C4-2B (cell line): ENCODE results near the gene SND1.

ENCODE experiments used
- ZFX ChIP-seq: fragments of 450-650 bp; IDR thresholded peaks from 2 replicates; pipeline ENCODE4 v1.6.1; 2017
- TF ChIP-seq, protein P1 (sequence below): fragments of 450-650 bp; conservative IDR thresholded peaks from 2 replicates; pipeline ENCODE4 v1.5.1; 2017; ENCODE audit warnings: mild to moderate bottlenecking

DNA sequence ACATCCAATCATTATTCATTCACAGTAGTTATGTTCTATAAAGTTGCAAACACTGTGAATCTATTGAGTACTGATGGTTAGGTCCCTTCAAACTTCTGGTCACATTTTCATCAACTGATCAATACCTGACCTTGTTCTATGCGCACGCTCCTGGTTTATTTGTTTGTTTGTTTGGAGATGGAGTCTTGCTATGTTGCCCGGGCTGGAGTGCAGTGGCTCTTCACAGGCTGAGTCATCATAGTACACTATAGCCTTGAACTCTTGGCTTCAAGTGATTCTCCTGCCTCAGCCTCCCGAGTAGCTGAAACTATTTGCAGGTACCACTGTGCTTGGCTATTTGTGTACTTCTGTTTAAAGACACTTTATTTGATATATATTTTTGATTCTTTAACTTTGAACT lies 19.3 kb downstream of the SND1 start:
- TF ChIP-seq, protein P1, sequence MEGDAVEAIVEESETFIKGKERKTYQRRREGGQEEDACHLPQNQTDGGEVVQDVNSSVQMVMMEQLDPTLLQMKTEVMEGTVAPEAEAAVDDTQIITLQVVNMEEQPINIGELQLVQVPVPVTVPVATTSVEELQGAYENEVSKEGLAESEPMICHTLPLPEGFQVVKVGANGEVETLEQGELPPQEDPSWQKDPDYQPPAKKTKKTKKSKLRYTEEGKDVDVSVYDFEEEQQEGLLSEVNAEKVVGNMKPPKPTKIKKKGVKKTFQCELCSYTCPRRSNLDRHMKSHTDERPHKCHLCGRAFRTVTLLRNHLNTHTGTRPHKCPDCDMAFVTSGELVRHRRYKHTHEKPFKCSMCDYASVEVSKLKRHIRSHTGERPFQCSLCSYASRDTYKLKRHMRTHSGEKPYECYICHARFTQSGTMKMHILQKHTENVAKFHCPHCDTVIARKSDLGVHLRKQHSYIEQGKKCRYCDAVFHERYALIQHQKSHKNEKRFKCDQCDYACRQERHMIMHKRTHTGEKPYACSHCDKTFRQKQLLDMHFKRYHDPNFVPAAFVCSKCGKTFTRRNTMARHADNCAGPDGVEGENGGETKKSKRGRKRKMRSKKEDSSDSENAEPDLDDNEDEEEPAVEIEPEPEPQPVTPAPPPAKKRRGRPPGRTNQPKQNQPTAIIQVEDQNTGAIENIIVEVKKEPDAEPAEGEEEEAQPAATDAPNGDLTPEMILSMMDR: no peak
- no peak for TF ChIP-seq ZFX
